Measurements from ENCODE around the gene MYO9B. TPM values are rescaled to one million over a fixed set of nuclear protein-coding genes. Genes with fewer than 3 reads are reported as not detected.

MYO9B gene
- total and polyA plus RNA-seq, 9 of the 15 experiments (the other 6 are each of a cell fraction or from before 2014, with no cell fraction given): 2.4 to 77.6 (median 23.0) TPM

- TF ChIP-seq ARID3B (CRISPR knock-in tag; IDR thresholded peaks at IDR 0.05; ENCODE audit: borderline replicate concordance) (no peak), MAX (CRISPR knock-in tag; IDR thresholded peaks at IDR 0.05) (peak; percentile 93), MECOM (CRISPR knock-in tag; IDR thresholded peaks at IDR 0.05) (no peak), ZNF23 (CRISPR knock-in tag; IDR thresholded peaks at IDR 0.05) (no peak), ZNF609 (CRISPR knock-in tag; IDR thresholded peaks at IDR 0.05; ENCODE audit: borderline replicate concordance) (no peak), TAL1 (IDR thresholded peaks at IDR 0.05) (no peak), SUPT5H (IDR thresholded peaks at IDR 0.05) (0 out of 2 replicates have a peak, but pooled peaks have one; percentile 46), HLTF (IDR thresholded peaks at IDR 0.05) (peak; percentile 43; the same call in 1 of the 2 replicates), FOS (IDR thresholded peaks at IDR 0.05; ENCODE audit: extremely low read depth, insufficient read length) (no peak), SMAD3 (CRISPR knock-in tag; conservative IDR thresholded peaks at IDR 0.05) (no peak), SRF (CRISPR knock-in tag; IDR thresholded peaks at IDR 0.05) (0 out of 4 replicates have a peak, but pooled peaks of 1 of the 2 experiments have one; percentile 20), CBX3 (IDR thresholded peaks at IDR 0.05; ENCODE audit: borderline replicate concordance in 1 of 2, low read length in 2 of 2) (no peak), MCM2 (IDR thresholded peaks at IDR 0.05; ENCODE audit: low read depth) (no peak), NFATC3 (IDR thresholded peaks at IDR 0.05) (no peak), CBX1 (IDR thresholded peaks at IDR 0.05; ENCODE audit: low read depth) (no peak), EP400 (IDR thresholded peaks at IDR 0.05) (peak; percentile 77; the same call in 1 of the 2 replicates), RBFOX2 (IDR thresholded peaks at IDR 0.05; ENCODE audit: low read depth, low read length) (peak; percentile 87), ZNF133 (CRISPR knock-in tag; IDR thresholded peaks at IDR 0.05) (no peak), EGR1 (conservative IDR thresholded peaks at IDR 0.05) (no peak), ZBTB5 (IDR thresholded peaks at IDR 0.05) (no peak), SRSF1 (IDR thresholded peaks at IDR 0.05; ENCODE audit: low read depth, low read length) (no peak)
Measured at GRCh38 chr19:17235300-17235970, 159.9 kb downstream of the MYO9B start (continued).
